Lung (tissue), 12 donors: ENCODE data around the gene GNAT1. TPM values are rescaled to one million over a fixed set of nuclear protein-coding genes. Genes with fewer than 3 reads are reported as not detected.

Experiments
- ATAC-seq: fragments of 200-7000 bp; cut with Tn5 transposase; one replicate; pipeline ENCODE4 v1.9.1; 2020; ENCODE audit warnings: moderate number of reproducible peaks; ENCODE audit not compliant: insufficient read depth, low FRiP score
- DNase-seq, 3 donors: peaks; one replicate each; pipeline ENCODE4 v3.0.0-alpha.2; 2013 to 2017
- H3K27ac ChIP-seq, 2 donors: one replicate each; pipeline ENCODE4 v1.5.1; 2013; ENCODE audit warnings: mild to moderate bottlenecking in 2 of 2, moderate library complexity in 2 of 2, control low read depth in 1 of 2, inconsistent platforms in 1 of 2, low read depth in 1 of 2, low read length in 1 of 2
- H3K27me3 ChIP-seq, 3 donors: one replicate each; pipeline ENCODE4 v1.5.1; 2013; ENCODE audit warnings: low read length in 2 of 3; ENCODE audit not compliant: control insufficient read depth in 3 of 3, insufficient read depth in 3 of 3
- H3K36me3 ChIP-seq, 4 donors: one replicate each; pipeline ENCODE4 v1.5.1; 2013; ENCODE audit warnings: low read length in 4 of 4, mild to moderate bottlenecking in 1 of 4, moderate library complexity in 1 of 4; ENCODE audit not compliant: control insufficient read depth in 4 of 4, insufficient read depth in 4 of 4
- H3K4me1 ChIP-seq, 5 donors: one replicate each; pipeline ENCODE4 v1.5.1; 2013; ENCODE audit warnings: low read length in 5 of 5, mild to moderate bottlenecking in 2 of 5, moderate library complexity in 1 of 5; ENCODE audit not compliant: control insufficient read depth in 5 of 5, insufficient read depth in 5 of 5
- H3K4me3 ChIP-seq: one replicate; pipeline ENCODE4 v1.5.1; 2013; ENCODE audit warnings: mild to moderate bottlenecking, control low read depth, moderate library complexity
- H3K9ac ChIP-seq, 2 donors: one replicate each; pipeline ENCODE4 v1.5.1; 2013; ENCODE audit warnings: low read length in 2 of 2, control low read depth in 1 of 2; ENCODE audit not compliant: insufficient read depth in 1 of 2
- H3K9me3 ChIP-seq, 4 donors: one replicate each; pipeline ENCODE4 v1.5.1; 2013; ENCODE audit warnings: low read length in 3 of 4, mild to moderate bottlenecking in 1 of 4, moderate library complexity in 1 of 4; ENCODE audit not compliant: control insufficient read depth in 4 of 4, insufficient read depth in 3 of 4
- CTCF ChIP-seq: IDR thresholded peaks from 2 replicates; pipeline ENCODE4 v1.5.1; 2012; ENCODE audit warnings: mild to moderate bottlenecking; ENCODE audit errors: control extremely low read depth, extremely low read depth
- WGBS, 2 donors: extraction: QIAGEN DNeasy Blood & Tissue Kit; methylation state at CpG; one replicate each; pipeline ENCODE4 v1.1.7; 2013; 5-methylcytosine and 5-hydroxymethylcytosine counted together
- polyA plus RNA-seq, 2 donors: library from polyadenylated mRNA; stranded (reverse); fragments of 200-250 nt; gene quantifications; one replicate each; pipeline ENCODE4 v1.2.1, GENCODE V29; 2013
- total RNA-seq, 2 donors: library from RNA; depleted of rRNA in 1 of 2; stranded (reverse); fragments of >200 nt in 1 of 2; gene quantifications; one replicate each; pipeline ENCODE4 v1.2.1, GENCODE V29; 2014 to 2021
- donor health status: control.
- donor health status: control.
- donor health status: Bipolar disorder and iron deficiency.
- donor health status: healthy.
- donor health status: DM: yes; HTN: yes; CAD: no.

GNAT1 gene
- total and polyA plus RNA-seq, 4 donors = 0.05 to 0.16 TPM; not detected in 2

GRCh38 chr3:50183755-50184154 lies 7.7 kb upstream of the GNAT1 start:
- H3K4me3 ChIP-seq = no peak overlapping the region
- ATAC-seq (no peak), DNase-seq (no peak)
- no peaks in the 10 kb centered on the region for H3K9me3 ChIP-seq
- H3K36me3 ChIP-seq = peaks cover 0 to 23% (median 10%) of the 10 kb centered on the region in 4 donors
- 91 to 96% methylated on average over 6 of the region's 6 CpGs for WGBS, 2 donors
- H3K4me1 ChIP-seq = no peaks in the 10 kb centered on the region
- TF ChIP-seq CTCF = no peak
- no peaks in the 10 kb centered on the region for H3K27me3 ChIP-seq
- no peak overlapping the region for H3K9ac ChIP-seq
- H3K27ac ChIP-seq = no peak overlapping the region

- Histone ChIP-seq H3K9me3 (no peaks in the 10 kb centered on the region), H3K27ac (no peak overlapping the region), H3K4me1 (no peaks in the 10 kb centered on the region), H3K9ac (no peak overlapping the region), H3K27me3 (no peaks in the 10 kb centered on the region), H3K4me3 (no peak overlapping the region), H3K36me3 (peaks cover 0 to 23% (median 10%) of the 10 kb centered on the region in 4 donors)
- DNase-seq (no peak), ATAC-seq (no peak)
- no peak for TF ChIP-seq CTCF
- 93 to 95% methylated on average over 21 of the region's 21 CpGs for WGBS, 2 donors
Measured at GRCh38 chr3:50184242-50184978, 7.0 kb upstream of the GNAT1 start.

GRCh38 chr3:50185230-50185629 lies 6.2 kb upstream of the GNAT1 start:
- Histone ChIP-seq H3K4me1 (no peaks in the 10 kb centered on the region), H3K4me3 (no peak overlapping the region), H3K27ac (no peak overlapping the region), H3K9me3 (no peaks in the 10 kb centered on the region), H3K36me3 (peaks cover 0 to 23% (median 10%) of the 10 kb centered on the region in 4 donors), H3K9ac (no peak overlapping the region), H3K27me3 (no peaks in the 10 kb centered on the region)
- ATAC-seq = no peak
- WGBS, 2 donors = 98 to 100% methylated on average over 4 of the region's 4 CpGs
- no peak for DNase-seq
- no peak for TF ChIP-seq CTCF
